Left lung (tissue), 10 donors: ENCODE measurements around the gene DHRS13. TPM values are rescaled to one million over a fixed set of nuclear protein-coding genes. Genes with fewer than 3 reads are reported as not detected.
A peak's percentile ranks its signal among the peaks of the same experiment; 100 is the strongest.

Experiments
- ATAC-seq: fragments of 200-7000 bp; cut with Tn5 transposase; one replicate; pipeline ENCODE4 v1.9.1; 2020; ENCODE audit warnings: moderate library complexity
- DNase-seq, 4 donors: peaks; one replicate each; pipeline ENCODE4 v3.0.0-alpha.2; 2013 to 2020
- H3K27ac ChIP-seq, 2 donors: fragments of 200-600 bp; sonication (generic) in 1 of 2; one replicate each; pipeline versions ENCODE4 v1.5.0 to v1.8.0; 2020 to 2021
- H3K27me3 ChIP-seq, 2 donors: fragments of 200-600 bp; sonication (generic) in 1 of 2; one replicate each; pipeline versions ENCODE4 v1.5.0 to v1.8.0; 2020 to 2021
- H3K36me3 ChIP-seq, 2 donors: fragments of 200-600 bp; sonication (generic) in 1 of 2; one replicate each; pipeline versions ENCODE4 v1.5.0 to v1.8.0; 2020 to 2021
- H3K4me1 ChIP-seq, 2 donors: fragments of 200-600 bp; one replicate each; pipeline ENCODE4 v1.8.0; 2021
- H3K4me3 ChIP-seq, 2 donors: fragments of 200-600 bp; sonication (generic) in 1 of 2; one replicate each; pipeline versions ENCODE4 v1.5.0 to v1.8.0; 2020 to 2021; ENCODE audit warnings: mild to moderate bottlenecking in 1 of 2
- H3K9me3 ChIP-seq, 2 donors: fragments of 200-600 bp; sonication (generic) in 1 of 2; one replicate each; pipeline versions ENCODE4 v1.5.0 to v1.8.0; 2020 to 2021
- intact Hi-C, 2 donors: fragments of 100-400 bp; cut with DNase I; formaldehyde crosslinking; loops; one replicate each; pipeline versions ENCODE4 v1.11.2 to v1.14.2; 2022
- polyA plus RNA-seq, 6 donors: library from polyadenylated mRNA; unstranded; fragments of 120-200 nt; gene quantifications; one replicate each; pipeline ENCODE4 v1.2.1, GENCODE V29; 2013; ENCODE audit not compliant: insufficient read length in 6 of 6
- total RNA-seq, 2 donors: library from RNA; stranded (reverse); fragmentation: NEBNext Ultra II Directional; extraction: Animal tissue kit (Norgen Biotek cat#: 25700); gene quantifications; one replicate each; pipeline ENCODE4 v1.2.1, GENCODE V29; 2021
- TF ChIP-seq, protein P1 (sequence below), 2 donors: fragments of 200-600 bp; sonication (generic) in 1 of 2; IDR thresholded peaks; one replicate each; pipeline versions ENCODE4 v1.5.0 to v1.8.0; 2021; ENCODE audit warnings: antibody characterized with exemption in 2 of 2
- donor health status: DM: no; HTN: yes; CAD: no.
- donor health status: DM: no; HTN: no; CAD: no.

DHRS13 gene
- total and polyA plus RNA-seq, 8 donors: 5.2 to 16.9 (median 7.0) TPM

DNA sequence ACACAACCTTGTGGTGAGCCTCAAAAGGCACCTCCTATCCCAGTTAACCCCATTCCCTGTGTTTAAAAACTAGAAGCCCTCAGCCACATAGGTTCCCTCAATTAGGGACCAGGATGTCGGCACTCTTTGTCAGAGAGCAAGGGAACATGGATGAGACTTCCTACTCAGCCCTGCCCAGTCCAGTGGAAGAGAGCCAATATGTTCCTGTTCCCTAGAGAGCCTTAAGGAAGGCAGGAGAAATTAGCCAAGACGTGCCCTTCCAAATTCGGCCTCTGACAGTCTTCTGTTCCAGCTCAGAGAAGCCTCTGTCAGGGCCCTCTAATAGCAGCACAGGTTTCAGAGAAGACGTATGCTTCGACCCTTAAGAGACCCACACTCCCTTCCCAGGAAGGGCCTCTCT lies 14.6 kb upstream of the DHRS13 start:
- Histone ChIP-seq H3K4me1 (peaks cover 0 to 5% of the 10 kb centered on the region in 2 donors), H3K36me3 (peaks cover 0 to 100% of the 10 kb centered on the region in 2 donors), H3K4me3 (no peak overlapping the region), H3K9me3 (no peaks in the 10 kb centered on the region), H3K27me3 (no peaks in the 10 kb centered on the region), H3K27ac (peak overlapping the region in 1 of 2 donors; percentile 11)
- TF ChIP-seq, protein P1, sequence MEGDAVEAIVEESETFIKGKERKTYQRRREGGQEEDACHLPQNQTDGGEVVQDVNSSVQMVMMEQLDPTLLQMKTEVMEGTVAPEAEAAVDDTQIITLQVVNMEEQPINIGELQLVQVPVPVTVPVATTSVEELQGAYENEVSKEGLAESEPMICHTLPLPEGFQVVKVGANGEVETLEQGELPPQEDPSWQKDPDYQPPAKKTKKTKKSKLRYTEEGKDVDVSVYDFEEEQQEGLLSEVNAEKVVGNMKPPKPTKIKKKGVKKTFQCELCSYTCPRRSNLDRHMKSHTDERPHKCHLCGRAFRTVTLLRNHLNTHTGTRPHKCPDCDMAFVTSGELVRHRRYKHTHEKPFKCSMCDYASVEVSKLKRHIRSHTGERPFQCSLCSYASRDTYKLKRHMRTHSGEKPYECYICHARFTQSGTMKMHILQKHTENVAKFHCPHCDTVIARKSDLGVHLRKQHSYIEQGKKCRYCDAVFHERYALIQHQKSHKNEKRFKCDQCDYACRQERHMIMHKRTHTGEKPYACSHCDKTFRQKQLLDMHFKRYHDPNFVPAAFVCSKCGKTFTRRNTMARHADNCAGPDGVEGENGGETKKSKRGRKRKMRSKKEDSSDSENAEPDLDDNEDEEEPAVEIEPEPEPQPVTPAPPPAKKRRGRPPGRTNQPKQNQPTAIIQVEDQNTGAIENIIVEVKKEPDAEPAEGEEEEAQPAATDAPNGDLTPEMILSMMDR (IDR thresholded peaks at IDR 0.05): no peak
- no peak for DNase-seq
- intact Hi-C loops: no loop called here
- ATAC-seq: no peak

DNA sequence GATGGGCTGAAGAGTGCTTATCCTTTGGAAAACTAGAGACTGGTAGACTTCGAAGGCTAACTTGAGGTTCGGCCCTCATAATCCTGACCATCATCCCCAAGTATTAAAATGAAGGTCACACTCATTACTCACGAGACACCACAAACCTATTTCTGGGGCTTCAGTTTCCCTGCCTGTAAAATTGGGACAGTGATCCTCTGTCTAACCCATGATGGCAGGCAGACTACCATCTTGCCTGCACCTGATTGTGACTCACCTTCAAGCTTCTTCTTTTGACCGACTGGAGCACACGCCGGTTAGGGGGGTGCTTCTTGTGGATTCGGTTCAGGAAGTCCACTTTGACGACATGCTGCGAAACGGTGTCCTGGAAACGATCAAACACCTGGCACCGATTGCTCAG lies 14.2 kb upstream of the DHRS13 start:
- ATAC-seq (no peak), DNase-seq (no peak)
- H3K27me3 ChIP-seq: no peaks in the 10 kb centered on the region
- no peaks in the 10 kb centered on the region for H3K9me3 ChIP-seq
- H3K36me3 ChIP-seq: peaks cover 0 to 100% of the 10 kb centered on the region in 2 donors
- no peak overlapping the region for H3K4me3 ChIP-seq
- intact Hi-C loops: no loop called here
- H3K27ac ChIP-seq: no peak overlapping the region
- TF ChIP-seq, protein P1 (IDR thresholded peaks at IDR 0.05): no peak
- H3K4me1 ChIP-seq: peaks cover 0 to 9% of the 10 kb centered on the region in 2 donors

DNA sequence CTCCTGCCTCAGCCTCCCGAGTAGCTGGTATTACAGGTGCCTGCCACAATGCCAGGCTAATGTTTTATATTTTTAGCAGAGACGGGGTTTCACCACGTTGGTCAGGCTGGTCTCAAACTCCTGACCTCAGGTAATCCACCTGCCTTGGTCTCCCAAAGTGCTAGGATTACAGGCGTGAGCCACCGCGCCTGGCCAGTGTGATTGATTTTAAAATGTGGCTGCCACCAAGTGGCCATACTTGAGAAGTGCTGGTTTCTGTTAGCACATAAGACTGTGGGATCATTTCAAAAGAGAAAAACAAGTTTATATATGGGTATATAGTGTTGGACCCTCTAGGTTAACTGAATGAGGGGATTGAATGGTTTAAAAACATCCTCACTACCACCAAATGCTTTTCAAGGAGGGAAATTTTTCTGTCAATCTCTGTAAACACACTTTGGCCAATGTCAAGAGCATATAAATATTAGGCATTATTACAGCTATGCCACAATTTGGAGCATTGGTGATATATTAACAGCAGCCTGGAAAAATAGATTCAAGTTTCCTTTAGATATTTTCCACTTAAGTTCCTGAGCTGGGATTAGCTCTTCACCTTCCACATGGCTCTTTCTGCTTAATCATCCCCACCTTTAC lies 13.5 kb upstream of the DHRS13 start:
- ATAC-seq: peak; percentile 80
- Histone ChIP-seq H3K27me3 (no peaks in the 10 kb centered on the region), H3K9me3 (no peaks in the 10 kb centered on the region), H3K4me1 (peaks cover 0 to 14% of the 10 kb centered on the region in 2 donors), H3K36me3 (peaks cover 0 to 100% of the 10 kb centered on the region in 2 donors), H3K4me3 (no peak overlapping the region), H3K27ac (no peak overlapping the region)
- TF ChIP-seq, protein P1 (IDR thresholded peaks at IDR 0.05): peak; percentile 62 to 76
- intact Hi-C loops: no loop called here
- peak in 1 of 4 donors; percentile 48 for DNase-seq

DNA sequence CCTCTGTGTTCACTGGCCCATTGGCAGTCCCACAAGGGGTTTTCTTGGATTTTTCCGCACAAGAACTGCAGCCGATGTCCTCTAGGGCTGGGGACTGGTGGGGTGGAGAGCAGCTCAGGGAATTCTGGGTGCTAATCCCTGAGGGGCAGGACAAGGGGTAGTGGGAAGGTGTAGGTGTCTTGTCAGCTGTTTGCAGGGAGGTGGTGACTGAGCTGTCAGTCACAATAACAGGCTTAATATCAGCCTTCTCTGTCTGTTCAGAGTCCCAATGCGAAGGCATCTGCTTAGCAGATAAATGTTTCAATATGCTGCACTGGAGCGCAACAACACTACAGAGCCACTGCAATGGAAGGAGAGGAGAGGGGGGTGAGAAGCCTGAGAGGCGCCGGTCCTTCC lies 10.1 kb upstream of the DHRS13 start:
- H3K9me3 ChIP-seq: no peaks in the 10 kb centered on the region
- no peaks in the 10 kb centered on the region for H3K27me3 ChIP-seq
- no peak overlapping the region for H3K27ac ChIP-seq
- no peak for DNase-seq
- H3K36me3 ChIP-seq: peaks cover 0 to 100% of the 10 kb centered on the region in 2 donors
- H3K4me1 ChIP-seq: peaks cover 13 to 27% of the 10 kb centered on the region in 2 donors
- intact Hi-C loops: no loop called here
- ATAC-seq: no peak
- TF ChIP-seq, protein P1 (IDR thresholded peaks at IDR 0.05): no peak
- no peak overlapping the region for H3K4me3 ChIP-seq

DNA sequence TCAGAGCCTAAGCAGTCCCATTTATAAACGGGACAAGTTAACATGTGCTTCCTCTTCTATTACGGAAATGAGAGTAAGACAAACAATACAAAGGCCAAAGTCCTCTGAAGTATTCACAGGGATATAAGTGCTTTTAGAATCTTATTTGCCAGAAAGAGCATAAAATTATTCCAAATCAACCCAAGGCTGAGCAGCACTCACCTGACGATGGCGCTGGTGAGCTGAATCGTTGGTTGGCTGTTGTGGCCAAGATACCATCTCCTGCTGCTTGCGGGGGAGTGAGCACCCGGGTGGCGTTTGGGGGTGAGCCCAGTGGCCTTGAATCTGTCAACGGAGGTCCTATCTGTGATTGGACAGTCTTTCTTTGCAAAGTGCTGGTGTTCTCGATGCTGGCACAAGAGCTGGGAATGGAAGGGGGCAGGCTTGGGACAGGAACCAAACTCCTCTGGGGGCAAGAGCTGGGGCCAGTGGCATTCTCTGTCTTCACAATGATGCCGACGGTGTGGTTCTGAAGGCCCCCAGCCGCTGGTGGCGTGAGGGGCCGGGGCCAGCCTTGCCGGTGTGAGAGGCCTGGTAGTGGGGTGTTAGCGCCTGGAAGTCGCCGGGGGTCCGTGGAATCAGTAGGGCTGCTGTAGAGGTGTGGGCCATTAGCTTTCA lies 9.5 kb upstream of the DHRS13 start:
- Histone ChIP-seq H3K36me3 (peaks cover 0 to 100% of the 10 kb centered on the region in 2 donors), H3K4me3 (no peak overlapping the region), H3K4me1 (peaks cover 15 to 30% of the 10 kb centered on the region in 2 donors), H3K27me3 (no peaks in the 10 kb centered on the region), H3K27ac (peak overlapping the region in 1 of 2 donors; percentile 20), H3K9me3 (no peaks in the 10 kb centered on the region)
- intact Hi-C loops: no loop called here
- ATAC-seq (peak; percentile 12), DNase-seq (no peak)
- TF ChIP-seq, protein P1 (IDR thresholded peaks at IDR 0.05): no peak
